SJCRH30 (cell line): Measurements from ENCODE around the gene PPP1R9B. TPM values are rescaled to one million over a fixed set of nuclear protein-coding genes. Genes with fewer than 3 reads are reported as not detected.
A peak's percentile ranks its signal among the peaks of the same experiment; 100 is the strongest.

Experiments
- DNase-seq, 2 experiments: peaks; one replicate each; pipeline ENCODE4 v3.0.0-alpha.2; 2015 to 2020
- H3K27ac ChIP-seq: fragments of 250-450 bp; sonication (Bioruptor Pico); 2 replicates; pipeline ENCODE4 v1.5.1; 2020; ENCODE audit warnings: mild to moderate bottlenecking, moderate library complexity
- H3K27me3 ChIP-seq: fragments of 250-450 bp; sonication (Bioruptor Pico); 2 replicates; pipeline ENCODE4 v1.5.1; 2020; ENCODE audit warnings: mild to moderate bottlenecking, moderate library complexity
- H3K36me3 ChIP-seq: fragments of 250-450 bp; sonication (Bioruptor Pico); 2 replicates; pipeline ENCODE4 v1.5.1; 2020; ENCODE audit warnings: mild to moderate bottlenecking, moderate library complexity
- H3K4me1 ChIP-seq: fragments of 250-450 bp; sonication (Bioruptor Pico); 2 replicates; pipeline ENCODE4 v1.5.1; 2020; ENCODE audit warnings: mild to moderate bottlenecking, moderate library complexity
- H3K4me3 ChIP-seq: fragments of 250-450 bp; sonication (Bioruptor Pico); 2 replicates; pipeline ENCODE4 v1.5.1; 2020; ENCODE audit warnings: mild to moderate bottlenecking, moderate library complexity
- H3K9me3 ChIP-seq: fragments of 250-450 bp; sonication (Bioruptor Pico); replicated peaks from 2 replicates; pipeline ENCODE4 v1.5.1; 2020; ENCODE audit warnings: mild to moderate bottlenecking, moderate library complexity
- total RNA-seq: library from RNA; depleted of rRNA; stranded (reverse); fragments of >200 nt; shearing (Covaris generic); gene quantifications from 2 replicates; pipeline ENCODE4 v1.2.3, GENCODE V29; 2014

PPP1R9B gene
- total RNA-seq, 1 experiment from 2014 or later = 32.1 TPM

DNA sequence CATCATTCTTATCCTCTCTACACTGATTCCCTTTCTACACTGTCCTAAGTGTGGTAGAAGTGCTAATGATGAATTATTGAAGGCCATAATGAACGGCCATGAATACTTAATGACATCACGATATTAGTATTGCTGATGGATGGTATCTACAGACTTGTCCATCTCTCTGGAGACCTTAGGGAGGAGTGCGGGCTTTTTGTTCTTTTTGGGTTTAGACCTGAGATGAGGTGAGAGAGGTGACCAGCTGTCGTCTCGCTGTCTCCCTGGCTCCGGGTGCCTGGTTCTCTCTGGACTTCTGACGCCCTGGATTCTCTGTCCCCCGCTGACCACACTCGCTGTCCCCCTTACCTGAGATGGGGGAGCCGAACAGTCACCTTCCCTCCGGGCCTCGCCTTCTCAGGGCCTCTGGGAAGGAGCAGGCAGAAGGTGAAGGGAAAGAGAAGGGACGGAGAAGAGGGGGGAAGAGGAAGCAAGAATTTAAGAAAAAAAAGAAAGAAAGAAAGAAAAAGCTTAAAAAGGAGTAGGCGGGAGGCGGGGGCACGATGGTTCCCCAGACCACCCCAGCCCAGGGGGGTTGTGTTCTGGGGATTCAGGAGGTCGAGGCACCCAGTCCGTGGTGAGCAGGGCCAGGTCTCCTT is 32.4 kb upstream of the PPP1R9B start:
- H3K27me3 ChIP-seq = no peaks in the 10 kb centered on the region
- no peak for DNase-seq
- H3K9me3 ChIP-seq = no peaks in the 10 kb centered on the region
- H3K27ac ChIP-seq = no peak overlapping the region
- peaks cover 19% of the 10 kb centered on the region for H3K4me1 ChIP-seq
- H3K4me3 ChIP-seq = no peak overlapping the region
- H3K36me3 ChIP-seq = no peaks in the 10 kb centered on the region

- Histone ChIP-seq H3K4me1 (peaks cover 19% of the 10 kb centered on the region), H3K36me3 (no peaks in the 10 kb centered on the region), H3K27me3 (no peaks in the 10 kb centered on the region), H3K4me3 (peak overlapping the region; percentile 59), H3K9me3 (no peaks in the 10 kb centered on the region), H3K27ac (peak overlapping the region; percentile 93)
- DNase-seq = peak; percentile 83 to 87
These were observed 31.4 kb upstream of the PPP1R9B start for GRCh38 chr17:50181591-50182560.

GRCh38 chr17:50181144-50181543 is 30.7 kb upstream of the PPP1R9B start:
- H3K9me3 ChIP-seq = no peaks in the 10 kb centered on the region
- peak overlapping the region; percentile 93 for H3K27ac ChIP-seq
- peaks cover 2% of the 10 kb centered on the region; the same call in 1 of the 2 replicates for H3K36me3 ChIP-seq
- H3K27me3 ChIP-seq = no peaks in the 10 kb centered on the region
- peaks cover 19% of the 10 kb centered on the region for H3K4me1 ChIP-seq
- peak overlapping the region; percentile 59 for H3K4me3 ChIP-seq
- peak; percentile 89 to 92 for DNase-seq

DNA sequence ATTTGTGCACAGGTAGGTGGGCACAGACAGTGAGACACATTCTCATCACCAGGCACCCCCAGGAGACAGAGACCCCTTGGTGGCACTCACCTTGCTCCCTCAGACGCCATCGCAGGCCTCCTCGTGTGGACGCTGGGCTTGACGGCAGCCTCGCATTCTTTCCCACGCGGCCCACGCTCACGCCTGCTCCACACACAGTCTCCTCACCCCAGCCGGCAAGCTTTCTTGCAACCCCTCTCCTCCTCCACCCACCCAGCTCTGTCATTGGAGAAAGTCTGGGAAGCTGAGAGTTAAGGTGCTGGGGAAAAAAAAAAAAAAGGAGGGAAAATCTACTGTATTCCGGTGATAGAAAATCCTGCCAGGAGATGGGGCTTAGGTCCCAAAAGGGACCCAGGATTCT is 30.1 kb upstream of the PPP1R9B start:
- Histone ChIP-seq H3K4me1 (peaks cover 19% of the 10 kb centered on the region), H3K27me3 (no peaks in the 10 kb centered on the region), H3K9me3 (no peaks in the 10 kb centered on the region), H3K36me3 (peaks cover 6% of the 10 kb centered on the region; the same call in 1 of the 2 replicates), H3K4me3 (peak overlapping the region; percentile 59), H3K27ac (peak overlapping the region; percentile 93)
- DNase-seq = no peak

DNA sequence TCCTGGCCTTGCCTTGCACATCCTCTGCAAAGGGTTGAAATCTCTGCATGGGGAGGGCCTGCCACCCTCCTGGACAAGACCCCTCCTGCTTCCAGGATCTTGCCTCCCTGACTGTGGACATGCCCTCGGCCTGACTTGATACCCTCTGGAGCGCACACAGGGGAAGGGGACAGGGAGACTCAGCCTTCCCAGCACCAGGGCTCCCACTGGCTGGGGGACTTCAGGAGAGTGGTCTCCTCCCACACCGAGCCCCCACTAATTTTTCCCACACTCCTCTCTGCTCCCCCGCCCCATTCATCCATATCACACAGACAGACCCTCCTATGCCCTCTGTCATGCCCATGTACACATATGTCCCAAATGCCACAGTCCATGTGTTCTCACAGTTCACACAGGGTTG is 29.6 kb upstream of the PPP1R9B start:
- peaks cover 10% of the 10 kb centered on the region for H3K36me3 ChIP-seq

DNA sequence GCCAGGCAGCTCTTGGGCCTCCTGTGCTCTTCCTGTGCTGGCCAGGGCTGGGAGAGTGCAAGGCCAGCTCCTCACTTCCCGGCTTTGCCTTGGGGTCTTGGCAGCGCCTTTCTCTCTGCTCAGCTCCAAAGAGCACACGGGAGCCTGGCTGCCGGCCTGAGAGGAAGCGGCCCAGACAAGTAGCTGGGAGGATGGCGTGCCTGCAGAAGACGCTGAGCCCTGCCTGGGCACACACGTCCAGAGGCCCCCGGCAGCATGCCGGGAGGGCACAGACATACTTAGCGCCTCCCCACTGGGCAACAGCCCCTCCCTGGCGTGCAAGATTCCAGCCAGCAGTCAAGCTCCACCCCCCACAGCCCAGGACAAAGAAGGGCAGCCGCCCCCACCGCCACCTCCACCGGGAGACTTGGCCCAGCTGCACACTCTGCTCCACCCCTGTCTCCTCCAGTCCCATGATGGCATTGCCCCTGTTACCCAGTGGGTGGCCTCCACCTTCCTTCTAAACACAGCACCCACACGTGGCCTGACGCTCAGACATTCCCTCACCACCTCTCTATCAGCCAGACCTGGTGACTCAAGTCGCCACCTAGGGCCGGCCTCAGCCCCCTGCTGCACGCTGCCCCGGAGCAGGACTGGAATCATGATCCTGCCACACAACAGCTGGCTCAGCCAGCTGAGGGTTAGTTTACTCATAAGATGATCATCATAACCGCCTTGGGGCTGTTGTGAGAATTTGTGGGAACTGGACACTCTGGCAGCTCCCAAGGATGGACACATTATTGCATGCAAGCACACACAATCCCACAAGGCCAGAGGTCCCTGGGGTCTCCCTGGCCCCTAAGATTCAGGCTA is 27.7 kb upstream of the PPP1R9B start:
- peak; percentile 95 for DNase-seq
- no peaks in the 10 kb centered on the region for H3K9me3 ChIP-seq
- H3K36me3 ChIP-seq = peaks cover 16% of the 10 kb centered on the region
- peak overlapping the region; percentile 59 for H3K4me3 ChIP-seq
- H3K27me3 ChIP-seq = no peaks in the 10 kb centered on the region
- peak overlapping the region; percentile 80 for H3K27ac ChIP-seq
- H3K4me1 ChIP-seq = peaks cover 24% of the 10 kb centered on the region

More for the DNA sequence above, 29.6 kb upstream of the PPP1R9B start:
- Histone ChIP-seq H3K9me3 (no peaks in the 10 kb centered on the region), H3K27ac (peak overlapping the region; percentile 93), H3K27me3 (no peaks in the 10 kb centered on the region), H3K4me3 (peak overlapping the region; percentile 59), H3K4me1 (peaks cover 19% of the 10 kb centered on the region)
- DNase-seq = no peak

- Histone ChIP-seq H3K36me3 (peaks cover 20% of the 10 kb centered on the region), H3K27ac (peak overlapping the region; percentile 80), H3K27me3 (no peaks in the 10 kb centered on the region), H3K9me3 (no peaks in the 10 kb centered on the region), H3K4me3 (peak overlapping the region; percentile 59), H3K4me1 (peaks cover 24% of the 10 kb centered on the region)
- no peak for DNase-seq
These were observed 27.0 kb upstream of the PPP1R9B start for GRCh38 chr17:50177476-50177875.

- Histone ChIP-seq H3K4me1 (peaks cover 19% of the 10 kb centered on the region), H3K27me3 (no peaks in the 10 kb centered on the region), H3K9me3 (no peaks in the 10 kb centered on the region), H3K36me3 (peaks cover 26% of the 10 kb centered on the region), H3K4me3 (no peak overlapping the region), H3K27ac (no peak overlapping the region)
- no peak for DNase-seq
These were observed 26.3 kb upstream of the PPP1R9B start for GRCh38 chr17:50176559-50177357.

DNA sequence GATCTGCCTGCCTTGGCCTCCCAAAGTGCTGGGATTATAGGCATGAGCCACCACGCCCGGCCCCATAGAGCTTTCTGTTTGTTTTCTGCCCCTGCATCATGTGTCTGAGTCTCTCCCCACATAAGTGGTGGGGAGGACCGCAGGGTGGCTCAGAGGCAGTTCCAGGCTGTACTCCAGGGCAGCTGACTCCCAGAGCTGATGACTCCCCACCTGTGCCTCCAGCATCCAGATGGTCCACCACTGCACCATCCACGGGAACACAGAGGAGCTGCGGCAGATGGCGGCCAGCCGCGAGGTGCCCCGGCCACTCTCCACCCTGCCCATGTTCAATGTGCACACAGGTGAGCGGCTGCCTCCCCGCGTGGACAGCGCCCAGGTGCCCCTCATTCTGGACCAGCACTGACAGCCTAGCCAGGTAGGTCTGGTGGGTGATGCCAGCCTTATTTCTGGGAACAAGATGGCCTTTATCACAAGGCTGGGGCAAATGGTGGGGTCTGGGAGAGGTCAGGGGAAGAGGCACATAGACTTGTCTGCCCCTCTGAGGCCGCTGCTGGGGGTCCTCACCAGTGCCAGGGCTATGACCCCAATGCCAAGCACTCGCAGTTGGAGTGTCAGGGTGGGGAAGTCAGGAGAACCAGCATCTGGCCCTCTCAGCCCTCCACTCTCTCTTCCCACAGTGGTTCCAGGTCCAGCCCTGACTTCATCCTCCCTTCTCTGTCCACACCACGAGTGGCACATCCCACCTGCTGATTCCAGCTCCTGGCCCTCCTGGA is 24.7 kb upstream of the PPP1R9B start:
- Histone ChIP-seq H3K4me1 (peaks cover 17% of the 10 kb centered on the region), H3K9me3 (no peaks in the 10 kb centered on the region), H3K27me3 (no peaks in the 10 kb centered on the region), H3K4me3 (no peak overlapping the region), H3K36me3 (peaks cover 29% of the 10 kb centered on the region), H3K27ac (no peak overlapping the region)
- no peak for DNase-seq

GRCh38 chr17:50174444-50174843 is 24.0 kb upstream of the PPP1R9B start:
- DNase-seq = no peak
- H3K27me3 ChIP-seq = no peaks in the 10 kb centered on the region
- peaks cover 17% of the 10 kb centered on the region for H3K4me1 ChIP-seq
- H3K36me3 ChIP-seq = peaks cover 37% of the 10 kb centered on the region
- H3K4me3 ChIP-seq = no peak overlapping the region
- H3K9me3 ChIP-seq = no peaks in the 10 kb centered on the region
- H3K27ac ChIP-seq = no peak overlapping the region

DNA sequence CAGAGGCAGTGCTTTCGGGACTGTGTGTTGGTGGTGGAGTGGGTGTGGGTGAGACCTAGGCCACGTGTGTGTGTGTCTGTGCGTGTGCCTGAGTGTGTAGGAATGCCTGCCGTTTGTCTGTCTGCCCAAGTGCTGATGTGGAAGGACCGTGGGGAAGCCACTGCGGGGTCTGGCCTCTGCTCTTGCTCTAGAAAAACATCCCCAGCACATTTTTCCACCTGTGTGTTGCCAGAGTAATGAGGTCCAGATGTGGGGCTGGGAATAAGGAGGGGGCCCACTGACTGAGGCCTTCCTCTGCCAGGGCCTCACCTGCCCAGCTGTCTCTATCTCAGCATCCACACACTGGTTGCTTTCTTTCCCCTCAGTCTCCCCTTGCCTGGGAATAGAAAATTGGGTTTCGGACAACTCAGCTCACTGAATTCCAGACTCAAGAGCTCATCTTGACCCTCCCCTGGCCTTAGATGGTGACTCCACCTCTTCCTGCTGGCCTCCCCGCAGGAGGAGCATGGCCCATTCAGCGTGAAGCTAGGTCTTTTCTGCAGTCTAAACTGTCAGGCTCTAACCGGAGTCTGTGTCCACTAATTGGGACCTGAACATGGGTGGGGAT is 23.0 kb upstream of the PPP1R9B start:
- H3K4me1 ChIP-seq = peaks cover 13% of the 10 kb centered on the region
- no peak for DNase-seq
- peaks cover 42% of the 10 kb centered on the region for H3K36me3 ChIP-seq
- H3K4me3 ChIP-seq = no peak overlapping the region
- no peaks in the 10 kb centered on the region for H3K9me3 ChIP-seq
- H3K27ac ChIP-seq = peak overlapping the region; percentile 37
- H3K27me3 ChIP-seq = no peaks in the 10 kb centered on the region

GRCh38 chr17:50172936-50173334 is 22.5 kb upstream of the PPP1R9B start:
- Histone ChIP-seq H3K4me3 (no peak overlapping the region), H3K9me3 (no peaks in the 10 kb centered on the region), H3K36me3 (peaks cover 43% of the 10 kb centered on the region), H3K27ac (peak overlapping the region; percentile 37), H3K27me3 (no peaks in the 10 kb centered on the region), H3K4me1 (peaks cover 13% of the 10 kb centered on the region)
- DNase-seq = no peak

GRCh38 chr17:50172130-50172529 is 21.7 kb upstream of the PPP1R9B start:
- peaks cover 49% of the 10 kb centered on the region for H3K36me3 ChIP-seq
- H3K9me3 ChIP-seq = no peaks in the 10 kb centered on the region
- H3K27ac ChIP-seq = no peak overlapping the region
- H3K4me3 ChIP-seq = no peak overlapping the region
- no peak for DNase-seq
- H3K27me3 ChIP-seq = no peaks in the 10 kb centered on the region
- H3K4me1 ChIP-seq = peaks cover 13% of the 10 kb centered on the region
